Measurements from ENCODE around the gene CCND2. TPM values are rescaled to one million over a fixed set of nuclear protein-coding genes. Genes with fewer than 3 reads are reported as not detected.

CCND2 gene
- total and polyA plus RNA-seq, 5 experiments from 2014 or later = 69.3 to 94.1 (median 89.3) TPM

DNA sequence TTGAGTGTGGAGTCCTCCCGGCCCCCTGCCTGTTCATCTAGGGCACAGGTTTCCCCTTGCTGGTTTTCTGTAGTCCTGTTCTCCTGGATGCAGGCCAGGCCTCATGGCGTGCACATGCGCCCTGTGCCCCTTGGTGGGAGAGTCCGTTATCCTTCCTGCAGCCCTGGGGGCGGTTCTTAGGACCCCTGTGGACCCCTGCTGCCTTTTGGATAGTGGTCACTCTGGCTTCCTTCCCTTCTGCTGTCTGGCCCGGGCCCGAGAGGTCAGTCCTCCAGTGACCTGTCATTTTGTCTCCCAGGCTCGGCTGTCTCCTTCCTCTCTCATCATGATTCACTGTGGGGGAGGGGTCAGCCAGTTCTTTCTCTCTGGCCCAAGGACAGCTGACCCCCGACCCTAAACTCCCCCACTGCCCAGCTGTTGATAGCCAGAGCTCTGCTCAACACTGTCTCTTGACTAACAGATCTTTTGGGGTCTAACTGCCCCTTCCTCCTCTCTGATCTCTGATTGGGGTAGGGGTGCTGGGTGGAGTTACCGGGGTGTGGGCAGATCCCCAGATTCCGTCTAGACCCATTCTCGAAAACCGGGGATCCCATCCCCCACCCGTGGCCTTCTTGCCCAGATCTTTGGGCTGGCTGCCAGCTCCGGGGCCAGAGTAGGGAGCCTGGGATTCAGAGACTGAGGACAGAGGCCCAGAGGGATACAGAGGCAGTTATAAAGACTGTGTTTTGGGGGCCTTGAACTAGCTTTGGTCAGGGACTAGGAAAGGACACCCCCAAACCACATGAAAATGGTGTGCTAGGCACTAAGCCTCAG is 7.0 kb downstream of the CCND2 start:
- H3K4me3 Mint-ChIP-seq = peak overlapping the region in 3 of 10 donors; percentile 13 to 62 (median 39)
- H3K27me3 Mint-ChIP-seq = no peaks in the 10 kb centered on the region
- POLR2A ChIA-PET = interaction anchor here (0.6 to 1.3 kb wide), 2 partner anchors 10 to 166 kb away, joined by 3 to 4 read pairs; no protein-coding TSS in a partner anchor
- DNase-seq = no peak
- H3K27ac Mint-ChIP-seq = peak overlapping the region; percentile 11 to 88 (median 70)
- H3K4me1 Mint-ChIP-seq = peaks cover 38 to 86% (median 77%) of the 10 kb centered on the region in 4 donors
- ATAC-seq = no peak
- H3K36me3 Mint-ChIP-seq = peaks cover 4 to 96% (median 16%) of the 10 kb centered on the region in 3 donors
- no peaks in the 10 kb centered on the region for H3K9me3 Mint-ChIP-seq

DNA sequence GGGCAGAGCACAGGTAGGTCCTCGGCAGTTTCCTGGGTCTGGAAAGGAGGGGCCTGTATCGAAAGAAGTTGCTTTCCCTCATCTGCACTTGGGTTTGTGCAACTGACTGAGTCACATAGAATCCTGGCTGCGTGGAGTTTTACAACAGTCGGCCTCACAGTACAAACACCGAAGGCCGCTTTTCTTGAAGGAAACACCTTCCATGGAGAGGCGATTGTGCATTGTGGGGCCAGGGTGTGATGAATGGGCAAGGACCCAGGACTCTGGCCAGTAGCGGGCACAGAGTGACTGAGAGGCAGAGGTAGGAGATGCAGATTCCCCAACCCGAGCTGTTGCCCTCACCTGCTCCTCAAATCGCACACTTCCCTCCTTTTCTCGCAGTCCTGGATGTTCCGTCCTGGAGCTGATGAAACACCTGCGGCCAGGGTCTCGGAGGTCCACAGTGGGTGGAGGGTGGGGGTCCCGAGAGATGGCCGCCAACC is 7.7 kb downstream of the CCND2 start:
- ATAC-seq (no peak), DNase-seq (no peak)
- H3K27me3 Mint-ChIP-seq = no peaks in the 10 kb centered on the region
- peak overlapping the region in 7 of 10 donors; percentile 58 to 88 (median 73) for H3K27ac Mint-ChIP-seq
- peaks cover 42 to 88% (median 77%) of the 10 kb centered on the region in 4 donors for H3K4me1 Mint-ChIP-seq
- H3K4me3 Mint-ChIP-seq = peak overlapping the region in 3 of 10 donors; percentile 29 to 43 (median 29)
- H3K9me3 Mint-ChIP-seq = no peaks in the 10 kb centered on the region
- POLR2A ChIA-PET = interaction anchor here (0.6 to 0.8 kb wide), 2 partner anchors 167 to 175 kb away, joined by 4 read pairs; no protein-coding TSS in a partner anchor
- H3K36me3 Mint-ChIP-seq = peaks cover 4 to 98% (median 19%) of the 10 kb centered on the region in 3 donors

DNA sequence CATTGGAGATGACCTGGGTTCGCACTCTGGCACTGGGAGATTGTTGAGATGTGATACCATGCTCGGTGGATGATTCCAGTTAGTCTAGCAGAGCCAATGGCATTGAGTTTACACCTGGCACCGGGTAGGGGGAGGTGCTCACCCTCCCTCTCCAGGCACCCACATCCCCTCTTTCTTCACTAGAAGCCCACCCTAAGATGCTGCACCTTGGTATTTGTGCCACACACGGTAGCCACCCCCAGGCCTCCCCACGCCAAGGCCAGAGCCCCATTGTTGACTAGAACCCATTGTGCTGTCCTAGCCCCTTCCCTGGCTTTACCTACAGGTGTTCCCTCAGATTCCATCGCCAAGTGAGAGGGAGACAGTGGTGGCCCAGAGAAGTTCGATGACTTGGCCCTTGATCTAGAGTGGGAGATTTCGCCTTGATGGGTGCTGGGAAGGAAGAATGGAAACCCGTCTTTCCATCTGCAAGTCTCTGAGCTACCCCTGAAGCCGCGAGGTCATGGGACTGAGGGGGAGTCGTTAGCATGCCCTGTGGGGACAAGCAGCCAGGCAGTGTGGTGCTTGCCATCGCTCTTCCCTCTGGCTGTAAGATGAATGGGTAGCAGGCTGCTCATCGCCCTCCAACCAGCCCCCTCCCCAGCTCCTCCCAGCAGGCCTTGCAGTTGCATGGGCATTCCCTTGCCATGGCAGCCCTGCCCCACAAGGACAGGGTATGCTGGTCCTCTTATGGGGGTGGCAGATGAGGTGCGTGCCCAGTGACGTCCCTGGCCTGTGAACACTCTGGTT is 8.7 kb downstream of the CCND2 start:
- H3K9me3 Mint-ChIP-seq = no peaks in the 10 kb centered on the region
- ATAC-seq (peak in 1 of 2 donors; percentile 12), DNase-seq (no peak)
- H3K36me3 Mint-ChIP-seq = peaks cover 0 to 98% (median 15%) of the 10 kb centered on the region in 3 donors
- H3K4me1 Mint-ChIP-seq = peaks cover 41 to 89% (median 77%) of the 10 kb centered on the region in 4 donors
- H3K4me3 Mint-ChIP-seq = peak overlapping the region in 2 of 10 donors; percentile 18 to 19
- POLR2A ChIA-PET = interaction anchor here (0.8 kb wide), 1 partner anchor 176 kb away, joined by 4 read pairs; no protein-coding TSS in a partner anchor
- H3K27me3 Mint-ChIP-seq = no peaks in the 10 kb centered on the region
- H3K27ac Mint-ChIP-seq = peak overlapping the region in 9 of 10 donors; percentile 41 to 88 (median 73)

DNA sequence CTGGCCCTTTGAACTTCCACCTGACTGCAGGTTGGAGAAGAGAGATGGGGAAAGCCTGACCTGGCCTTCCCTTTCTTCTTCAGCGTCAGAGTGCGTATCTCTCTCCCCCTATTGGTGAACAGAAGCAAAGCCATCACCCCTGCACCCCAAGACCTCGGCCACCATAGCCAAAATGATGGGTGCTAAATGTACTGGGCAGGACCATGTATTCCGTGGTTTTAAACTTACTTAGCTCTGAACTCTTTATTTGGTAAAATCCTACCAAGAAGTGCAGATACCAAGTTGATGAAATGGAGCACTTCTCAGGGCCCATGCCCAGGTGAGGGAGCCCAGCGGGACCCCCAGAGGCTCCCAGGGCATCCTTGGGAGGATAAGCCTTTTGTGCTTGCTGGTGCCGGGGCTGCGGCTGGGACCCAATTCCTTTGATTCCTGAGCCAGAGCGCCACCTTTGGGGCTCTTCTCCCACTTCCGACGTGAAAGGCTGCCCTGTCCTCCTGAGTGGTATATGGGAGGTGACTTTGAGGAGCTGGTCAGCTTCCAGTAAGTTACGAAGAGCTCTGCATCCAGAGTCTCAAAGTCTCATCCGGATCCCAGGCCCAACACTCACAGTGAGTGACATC is 9.4 kb downstream of the CCND2 start:
- H3K4me3 Mint-ChIP-seq = no peak overlapping the region
- POLR2A ChIA-PET = interaction anchor here (0.8 to 1.6 kb wide), 2 partner anchors 13 to 43 kb away, joined by 3 to 4 read pairs; no protein-coding TSS in a partner anchor
- ATAC-seq (peak; percentile 30 to 39), DNase-seq (no peak)
- peaks cover 44 to 92% (median 81%) of the 10 kb centered on the region in 4 donors for H3K4me1 Mint-ChIP-seq
- H3K27ac Mint-ChIP-seq = peak overlapping the region in 8 of 10 donors; percentile 7 to 88 (median 71)
- H3K36me3 Mint-ChIP-seq = peaks cover 0 to 99% (median 15%) of the 10 kb centered on the region in 3 donors
- H3K9me3 Mint-ChIP-seq = no peaks in the 10 kb centered on the region
- H3K27me3 Mint-ChIP-seq = no peaks in the 10 kb centered on the region

DNA sequence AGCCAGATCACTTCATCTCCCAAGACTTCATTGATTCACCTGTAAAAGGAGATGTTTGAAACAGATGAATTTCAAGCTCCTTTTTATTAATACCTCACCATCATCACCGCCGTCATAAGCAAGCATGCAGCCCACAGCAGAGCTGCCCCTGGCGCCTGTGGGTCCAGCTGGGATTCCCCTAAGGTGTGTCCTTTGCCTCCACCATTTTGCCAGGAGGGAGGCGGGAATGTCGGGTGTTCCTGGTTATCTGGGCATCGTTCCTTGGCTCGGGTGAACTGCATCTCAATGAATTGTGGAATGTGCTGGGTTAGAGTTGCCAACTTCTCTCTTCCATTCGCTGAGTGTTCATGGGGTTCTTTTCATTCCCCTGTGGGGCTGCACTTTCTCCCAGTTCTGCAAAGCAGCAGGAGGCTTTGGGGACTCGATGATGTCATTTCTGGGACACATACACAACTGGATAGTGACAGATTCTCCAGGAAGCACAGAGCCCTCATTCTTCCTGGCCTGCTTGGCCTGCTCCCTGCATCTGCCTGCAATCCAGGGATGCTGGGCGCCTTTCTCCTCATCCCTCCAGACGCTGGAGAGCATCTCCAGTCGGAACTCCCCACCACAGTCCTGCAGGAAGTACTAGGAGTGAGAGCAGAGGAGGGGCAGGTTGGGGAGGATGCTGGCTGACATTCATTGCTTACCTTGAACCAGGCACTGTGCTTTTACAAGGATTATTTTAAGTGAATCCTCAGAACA is 10.1 kb downstream of the CCND2 start:
- no peaks in the 10 kb centered on the region for H3K9me3 Mint-ChIP-seq
- H3K27ac Mint-ChIP-seq = peak overlapping the region; percentile 23 to 79 (median 64)
- no peaks in the 10 kb centered on the region for H3K27me3 Mint-ChIP-seq
- ATAC-seq (no peak), DNase-seq (no peak)
- H3K4me3 Mint-ChIP-seq = peak overlapping the region in 2 of 10 donors; percentile 18 to 43
- peaks cover 0 to 99% (median 20%) of the 10 kb centered on the region in 3 donors for H3K36me3 Mint-ChIP-seq
- POLR2A ChIA-PET = interaction anchor here (0.8 to 1.6 kb wide), 2 partner anchors 13 to 42 kb away, joined by 3 to 4 read pairs; no protein-coding TSS in a partner anchor
- H3K4me1 Mint-ChIP-seq = peaks cover 49 to 92% (median 83%) of the 10 kb centered on the region in 4 donors

DNA sequence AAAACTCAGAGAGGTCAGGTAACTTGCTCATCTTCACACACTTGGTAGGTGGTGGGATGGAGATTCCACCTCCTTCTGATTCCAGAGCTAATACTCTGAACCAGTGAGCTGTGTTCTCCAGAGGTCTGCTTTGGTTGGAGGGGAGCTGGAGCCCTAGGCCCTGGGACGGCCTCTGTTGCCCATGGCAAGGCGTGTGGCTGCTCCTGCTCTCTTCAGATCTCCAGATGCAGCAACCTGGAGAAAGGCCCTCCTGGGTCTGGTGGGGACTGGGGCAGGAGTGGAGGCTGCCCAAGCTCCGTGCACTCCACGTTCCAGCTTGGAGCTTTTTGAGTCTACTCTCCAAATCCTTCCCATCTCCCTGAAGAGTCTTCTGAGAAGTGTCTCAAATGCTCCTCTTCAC is 10.7 kb downstream of the CCND2 start:
- POLR2A ChIA-PET = interaction anchor here (1.6 kb wide), 1 partner anchor 14 kb away, joined by 3 read pairs; no protein-coding TSS in a partner anchor
- no peak for DNase-seq
- Mint-ChIP-seq H3K9me3 (no peaks in the 10 kb centered on the region), H3K4me3 (no peak overlapping the region), H3K27ac (peak overlapping the region in 3 of 10 donors; percentile 69 to 79 (median 72)), H3K27me3 (no peaks in the 10 kb centered on the region), H3K4me1 (peaks cover 52 to 92% (median 83%) of the 10 kb centered on the region in 4 donors), H3K36me3 (peaks cover 0 to 99% (median 18%) of the 10 kb centered on the region in 3 donors)
- no peak for ATAC-seq

DNA sequence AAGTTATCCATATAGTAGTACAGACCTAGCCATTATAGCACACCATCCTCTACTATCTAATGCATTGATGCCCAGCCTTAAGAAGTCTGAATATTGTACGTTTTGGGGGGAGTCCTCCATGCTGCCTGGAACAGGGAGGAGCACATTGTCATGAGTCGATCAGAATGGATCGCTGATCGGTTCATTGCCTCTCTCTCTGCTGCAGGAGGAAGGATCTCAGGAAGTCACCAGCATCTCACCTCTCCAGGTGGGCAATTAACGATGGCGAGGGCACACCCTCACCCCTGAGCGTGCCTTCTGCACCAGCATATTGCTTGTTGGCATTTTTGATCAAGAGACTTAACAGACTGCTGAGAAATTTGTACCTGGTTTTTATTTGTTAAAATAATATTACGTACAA is 11.5 kb downstream of the CCND2 start:
- no peak for DNase-seq
- Mint-ChIP-seq H3K4me3 (peak overlapping the region in 1 of 10 donors; percentile 16), H3K36me3 (peaks cover 0 to 99% (median 18%) of the 10 kb centered on the region in 3 donors), H3K9me3 (no peaks in the 10 kb centered on the region), H3K4me1 (peaks cover 52 to 89% (median 85%) of the 10 kb centered on the region in 4 donors), H3K27ac (peak overlapping the region in 5 of 10 donors; percentile 8 to 95 (median 72)), H3K27me3 (no peaks in the 10 kb centered on the region)
- POLR2A ChIA-PET = no interaction called here
- ATAC-seq = no peak

DNA sequence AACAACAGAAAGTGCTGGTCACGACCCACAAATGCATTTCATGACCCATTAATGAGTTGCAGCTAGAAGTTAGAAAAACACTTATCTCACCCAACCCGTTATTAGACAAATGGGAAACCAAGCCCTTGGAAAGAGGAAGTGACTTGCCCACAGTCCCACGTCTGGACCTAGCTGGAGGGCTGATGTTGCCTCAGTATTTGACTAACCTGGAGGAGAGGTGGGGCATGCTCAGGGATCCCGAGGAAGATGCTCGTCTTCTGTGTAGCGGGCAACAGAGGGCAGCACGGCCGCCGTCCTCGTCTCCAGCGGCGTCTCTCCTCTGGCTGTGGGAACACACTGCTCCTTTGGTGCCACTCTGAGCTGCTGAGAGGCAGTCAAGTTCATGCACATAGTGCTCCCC is 12.7 kb downstream of the CCND2 start:
- DNase-seq (no peak), ATAC-seq (no peak)
- Mint-ChIP-seq H3K27me3 (no peaks in the 10 kb centered on the region), H3K9me3 (no peaks in the 10 kb centered on the region), H3K36me3 (peaks cover 0 to 99% (median 16%) of the 10 kb centered on the region in 3 donors), H3K4me1 (peaks cover 55 to 89% (median 86%) of the 10 kb centered on the region in 4 donors), H3K4me3 (peak overlapping the region in 7 of 10 donors; percentile 7 to 41 (median 18)), H3K27ac (peak overlapping the region in 9 of 10 donors; percentile 19 to 95 (median 65))
- POLR2A ChIA-PET = no interaction called here

DNA sequence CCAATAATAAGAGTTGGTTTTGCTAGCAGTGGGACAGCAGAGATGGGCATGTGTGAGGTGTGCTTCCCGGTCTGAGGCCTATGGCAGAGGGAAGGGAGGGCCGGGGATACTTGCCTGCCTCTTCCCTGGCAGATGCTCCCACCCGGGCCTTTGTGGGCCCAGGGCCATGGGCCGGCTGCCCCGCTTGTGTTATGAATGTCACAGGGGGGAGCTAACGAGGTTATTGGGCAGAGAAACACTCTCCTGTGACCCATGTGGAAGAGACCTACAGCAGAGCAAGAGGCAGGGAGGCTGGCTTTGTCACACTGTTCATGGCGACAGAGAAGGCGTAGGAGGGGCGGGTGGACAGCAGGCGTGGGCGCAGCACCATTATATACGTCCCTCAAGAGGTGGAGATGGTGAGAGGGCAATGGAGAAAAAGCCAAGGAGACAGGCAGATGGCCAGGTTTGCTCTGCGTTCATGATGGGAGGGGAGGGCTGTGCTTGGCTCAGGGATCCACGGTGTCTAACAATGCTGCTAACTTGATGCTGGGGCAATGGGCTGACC is 13.3 kb downstream of the CCND2 start:
- Mint-ChIP-seq H3K9me3 (no peaks in the 10 kb centered on the region), H3K4me1 (peaks cover 58 to 89% (median 88%) of the 10 kb centered on the region in 4 donors), H3K4me3 (peak overlapping the region in 4 of 10 donors; percentile 8 to 39 (median 20)), H3K36me3 (peaks cover 0 to 99% (median 12%) of the 10 kb centered on the region in 3 donors), H3K27me3 (no peaks in the 10 kb centered on the region), H3K27ac (peak overlapping the region; percentile 19 to 95 (median 84))
- POLR2A ChIA-PET = no interaction called here
- ATAC-seq = no peak
- no peak for DNase-seq

DNA sequence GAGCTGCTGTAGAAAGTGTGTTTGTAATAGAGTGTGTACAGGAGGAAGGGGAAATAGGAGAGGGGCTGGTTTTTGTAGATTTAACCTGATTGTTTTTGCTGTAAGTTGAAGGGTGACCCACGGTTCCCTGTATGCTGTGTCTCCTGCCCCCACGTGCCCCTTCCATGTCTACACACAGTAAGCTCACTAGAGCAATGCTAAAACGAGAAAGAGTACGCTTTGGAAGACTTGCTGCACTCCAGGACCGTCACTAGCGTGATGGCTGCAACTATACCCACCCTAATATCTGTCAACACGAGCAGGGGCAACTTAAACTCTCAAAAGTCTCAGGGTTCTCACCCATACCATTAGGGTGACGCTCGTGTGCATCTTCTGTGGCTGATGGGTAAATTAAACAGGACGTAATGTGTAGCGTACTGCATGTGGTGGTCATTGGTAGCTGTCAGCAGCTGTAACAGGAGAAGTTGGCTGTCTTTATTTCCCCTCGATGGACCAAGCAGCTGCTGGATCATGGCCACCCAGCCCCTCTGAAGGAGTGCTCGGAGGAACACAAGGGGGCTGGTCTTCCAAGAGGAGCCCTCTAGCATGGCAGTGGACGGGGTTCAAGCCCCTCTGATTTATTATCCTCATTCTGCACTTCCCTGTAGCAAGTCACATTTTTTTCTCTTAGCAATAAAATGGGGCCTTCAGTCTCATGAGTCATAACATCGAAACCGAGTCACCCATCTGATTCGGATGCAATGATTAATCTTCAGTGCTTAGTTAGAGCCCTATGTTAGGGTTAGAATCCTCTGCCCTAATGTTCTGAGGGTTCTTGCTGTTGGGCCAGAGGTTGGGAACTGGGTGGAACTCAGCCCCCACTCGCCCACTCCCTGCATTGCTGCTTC is 14.0 kb downstream of the CCND2 start:
- H3K4me3 Mint-ChIP-seq = peak overlapping the region in 5 of 10 donors; percentile 0 to 31 (median 8)
- peaks cover 0 to 98% (median 12%) of the 10 kb centered on the region in 3 donors for H3K36me3 Mint-ChIP-seq
- DNase-seq = no peak
- H3K4me1 Mint-ChIP-seq = peaks cover 59 to 89% (median 87%) of the 10 kb centered on the region in 4 donors
- no peaks in the 10 kb centered on the region for H3K9me3 Mint-ChIP-seq
- no peaks in the 10 kb centered on the region for H3K27me3 Mint-ChIP-seq
- POLR2A ChIA-PET = no interaction called here
- peak in 1 of 2 donors; percentile 17 for ATAC-seq
- H3K27ac Mint-ChIP-seq = peak overlapping the region; percentile 64 to 95 (median 89)

Measured in naive thymus-derived CD8-positive, alpha-beta T cell (primary cell).